Measurements from ENCODE around the gene MDM4. TPM values are rescaled to one million over a fixed set of nuclear protein-coding genes. Genes with fewer than 3 reads are reported as not detected.

The MDM4 gene
- total RNA-seq, 4 donors from 2014 or later = 21.6 to 51.1 (median 28.5) TPM

- Histone ChIP-seq H3K9me3 (no peaks in the 10 kb centered on the region), H3K27ac (replicated peaks in 1 of 4) (no peak overlapping the region), H3K36me3 (peaks cover 0 to 16% (median 3%) of the 10 kb centered on the region in 4 donors), H3K27me3 (no peaks in the 10 kb centered on the region), H3K4me1 (peaks cover 6 to 31% (median 22%) of the 10 kb centered on the region in 4 donors), H3K4me3 (no peak overlapping the region)
- TF ChIP-seq EP300 (IDR thresholded peaks at IDR 0.05) (no peak), POLR2A (IDR thresholded peaks at IDR 0.05; ENCODE audit: low read depth) (no peak), CTCF (IDR thresholded peaks at IDR 0.05) (no peak), POLR2AphosphoS5 (IDR thresholded peaks at IDR 0.05) (no peak)
- intact Hi-C loops (cut with DNase I) = loop anchor here (10.0 kb wide), 1 partner anchor 99 kb away; no protein-coding TSS in a partner anchor
- no peak for DNase-seq (ENCODE audit: extremely low spot score)
- WGBS = 85% methylated on average over 12 of the region's 13 CpGs
These were observed 59.3 kb downstream of the MDM4 start for GRCh38 chr1:204575221-204576190.

DNA sequence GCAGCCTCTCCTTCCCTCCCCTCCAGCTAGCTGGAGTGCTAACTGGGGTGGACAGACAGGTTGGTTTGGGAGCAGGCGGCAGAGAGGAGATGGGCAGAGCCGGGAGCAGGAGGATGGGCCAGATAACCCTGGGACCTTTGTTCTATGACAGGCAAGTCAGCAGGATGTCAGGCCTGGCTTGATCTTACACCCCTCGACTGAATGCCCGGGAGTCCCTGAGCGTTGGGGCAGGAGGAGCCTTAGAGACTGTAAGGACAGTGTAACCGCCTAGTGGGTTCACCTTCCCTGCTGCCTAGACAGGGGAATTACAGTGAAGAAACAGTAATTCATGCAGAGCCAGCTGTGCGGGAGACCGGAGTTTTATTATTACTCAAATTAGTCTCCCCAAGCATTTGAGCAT is 60.2 kb downstream of the MDM4 start:
- no peaks in the 10 kb centered on the region for H3K9me3 ChIP-seq
- H3K27me3 ChIP-seq = no peaks in the 10 kb centered on the region
- peaks cover 6 to 31% (median 22%) of the 10 kb centered on the region in 4 donors for H3K4me1 ChIP-seq
- 93% methylated on average over 8 of the region's 8 CpGs for WGBS
- no peak for TF ChIP-seq POLR2A (IDR thresholded peaks at IDR 0.05; ENCODE audit: low read depth)
- no peak for TF ChIP-seq EP300 (IDR thresholded peaks at IDR 0.05)
- TF ChIP-seq POLR2AphosphoS5 (IDR thresholded peaks at IDR 0.05) = no peak
- no peak for TF ChIP-seq CTCF (IDR thresholded peaks at IDR 0.05)
- DNase-seq (ENCODE audit: extremely low spot score) = no peak
- intact Hi-C loops (cut with DNase I) = loop anchor here (10.0 kb wide), 1 partner anchor 98 kb away; no protein-coding TSS in a partner anchor
- H3K36me3 ChIP-seq = peaks cover 0 to 10% (median 3%) of the 10 kb centered on the region in 4 donors
- no peak overlapping the region for H3K4me3 ChIP-seq
- no peak overlapping the region for H3K27ac ChIP-seq (replicated peaks in 1 of 4)

GRCh38 chr1:204577794-204578478 is 61.7 kb downstream of the MDM4 start:
- Histone ChIP-seq H3K4me3 (no peak overlapping the region), H3K27ac (replicated peaks in 1 of 4) (no peak overlapping the region), H3K36me3 (peaks cover 0 to 5% (median 1%) of the 10 kb centered on the region in 4 donors), H3K27me3 (no peaks in the 10 kb centered on the region), H3K4me1 (peaks cover 6 to 31% (median 22%) of the 10 kb centered on the region in 4 donors), H3K9me3 (no peaks in the 10 kb centered on the region)
- no peak for DNase-seq (ENCODE audit: extremely low spot score)
- TF ChIP-seq POLR2AphosphoS5 (IDR thresholded peaks at IDR 0.05) = no peak
- no peak for TF ChIP-seq POLR2A (IDR thresholded peaks at IDR 0.05; ENCODE audit: low read depth)
- TF ChIP-seq CTCF (IDR thresholded peaks at IDR 0.05) = no peak
- no peak for TF ChIP-seq EP300 (IDR thresholded peaks at IDR 0.05)
- intact Hi-C loops (cut with DNase I) = loop anchor here (10.0 kb wide), 1 partner anchor 97 kb away; no protein-coding TSS in a partner anchor
- WGBS = 97% methylated on average over 10 of the region's 10 CpGs

GRCh38 chr1:204578867-204579664 is 62.9 kb downstream of the MDM4 start:
- WGBS = 68% methylated on average over 18 of the region's 18 CpGs

More at GRCh38 chr1:204578867-204579664, 62.9 kb downstream of the MDM4 start:
- H3K4me3 ChIP-seq = peak overlapping the region; percentile 32 to 52 (median 39)
- H3K9me3 ChIP-seq = no peaks in the 10 kb centered on the region
- no peak for TF ChIP-seq POLR2A (IDR thresholded peaks at IDR 0.05; ENCODE audit: low read depth)
- TF ChIP-seq CTCF (IDR thresholded peaks at IDR 0.05) = no peak
- no peak for TF ChIP-seq EP300 (IDR thresholded peaks at IDR 0.05)
- no peak for TF ChIP-seq POLR2AphosphoS5 (IDR thresholded peaks at IDR 0.05)
- intact Hi-C loops (cut with DNase I) = loop anchor here (10.0 kb wide), 1 partner anchor 96 kb away; no protein-coding TSS in a partner anchor
- H3K27ac ChIP-seq (replicated peaks in 1 of 4) = peak overlapping the region in 3 of 4 donors; percentile 1 to 55 (median 40)
- H3K4me1 ChIP-seq = peaks cover 5 to 25% (median 17%) of the 10 kb centered on the region in 4 donors
- H3K27me3 ChIP-seq = no peaks in the 10 kb centered on the region
- no peak for DNase-seq (ENCODE audit: extremely low spot score)
- H3K36me3 ChIP-seq = peaks cover 0 to 5% (median 0%) of the 10 kb centered on the region in 4 donors
